Inflammatory macrophage (primary cell): ENCODE results near the gene RALGAPA2.

Experiments
- DNase-seq, 2 donors: peaks; one replicate each; pipeline ENCODE4 v3.0.0-alpha.2; 2020 to 2022

The RALGAPA2 gene

GRCh38 chr20:20491784-20492264, 220.6 kb downstream of the RALGAPA2 start:
- DNase-seq: no peak

GRCh38 chr20:20491110-20491783, 221.2 kb downstream of the RALGAPA2 start:
- no peak for DNase-seq

- DNase-seq: no peak
Observed at GRCh38 chr20:20490673-20491072, 221.8 kb downstream of the RALGAPA2 start.

GRCh38 chr20:20489648-20490341, 222.6 kb downstream of the RALGAPA2 start:
- DNase-seq: no peak

GRCh38 chr20:20489054-20489453, 223.4 kb downstream of the RALGAPA2 start:
- no peak for DNase-seq

- no peak for DNase-seq
Observed at GRCh38 chr20:20488388-20488787, 224.1 kb downstream of the RALGAPA2 start.

- DNase-seq: no peak
Observed at GRCh38 chr20:20487811-20488210, 224.6 kb downstream of the RALGAPA2 start.

GRCh38 chr20:20483328-20483727, 229.1 kb downstream of the RALGAPA2 start:
- DNase-seq: no peak

- DNase-seq: no peak
Observed at GRCh38 chr20:20482453-20482852, 230.0 kb downstream of the RALGAPA2 start.

- peak; percentile 16 to 20 for DNase-seq
Observed at GRCh38 chr20:20480689-20481088, 231.8 kb downstream of the RALGAPA2 start.

GRCh38 chr20:20480126-20480525, 232.3 kb downstream of the RALGAPA2 start:
- DNase-seq: peak; percentile 5 to 33

GRCh38 chr20:20477444-20478041, 234.9 kb downstream of the RALGAPA2 start:
- no peak for DNase-seq

- no peak for DNase-seq
Observed at GRCh38 chr20:20476504-20476903, 235.9 kb downstream of the RALGAPA2 start.

- DNase-seq: no peak
Observed at GRCh38 chr20:20473657-20474056, 238.8 kb downstream of the RALGAPA2 start.

- no peak for DNase-seq
Observed at GRCh38 chr20:20472684-20473274, 239.7 kb downstream of the RALGAPA2 start.

- DNase-seq: no peak
Observed at GRCh38 chr20:20466341-20466879, 246.0 kb downstream of the RALGAPA2 start.

- DNase-seq: no peak
Observed at GRCh38 chr20:20465252-20465651, 247.2 kb downstream of the RALGAPA2 start.

GRCh38 chr20:20463933-20464374, 248.5 kb downstream of the RALGAPA2 start:
- no peak for DNase-seq

- DNase-seq: no peak
Observed at GRCh38 chr20:20462185-20462584, 250.3 kb downstream of the RALGAPA2 start.

GRCh38 chr20:20461551-20461950, 250.9 kb downstream of the RALGAPA2 start:
- no peak for DNase-seq

- DNase-seq: no peak
Observed at GRCh38 chr20:20459726-20460125, 252.7 kb downstream of the RALGAPA2 start.

- DNase-seq: no peak
Observed at GRCh38 chr20:20457392-20458126, 254.9 kb downstream of the RALGAPA2 start.
